GM12891 (cell line): Measurements from ENCODE around the gene TNFSF13B.

ENCODE experiments used
- DNase-seq: peaks from one replicate; pipeline ENCODE4 v3.0.0; 2011; ENCODE audit warnings: low spot score; ENCODE audit not compliant: insufficient read length
- FAIRE-seq: peaks from 2 replicates; lab custom pipeline; 2011; peaks lifted over from hg19 to GRCh38; lab: Jason Lieb, UNC
- PAX5 ChIP-seq: IDR thresholded peaks from 2 replicates; pipeline ENCODE4 v1.6.1; 2011; ENCODE audit warnings: low read length, moderate library complexity, mild to moderate bottlenecking; ENCODE audit not compliant: insufficient read depth, severe bottlenecking
- POLR2A ChIP-seq: IDR thresholded peaks from 2 replicates; pipeline ENCODE4 v1.6.1; 2011; ENCODE audit warnings: low read depth, low read length, control low read depth
- POLR2AphosphoS5 ChIP-seq: IDR thresholded peaks from 2 replicates; pipeline ENCODE4 v1.6.1; 2011; ENCODE audit warnings: low read depth, low read length, control low read depth
- POU2F2 ChIP-seq: IDR thresholded peaks from 2 replicates; pipeline ENCODE4 v1.6.1; 2011; ENCODE audit warnings: low read depth, mild to moderate bottlenecking, control low read depth, low read length, moderate library complexity
- SPI1 ChIP-seq: IDR thresholded peaks from 2 replicates; pipeline ENCODE4 v1.6.1; 2011; ENCODE audit warnings: low read depth, low read length, control low read depth
- TAF1 ChIP-seq: IDR thresholded peaks from 2 replicates; pipeline ENCODE4 v1.6.1; 2011; ENCODE audit warnings: low read depth, low read length, control low read depth

Gene TNFSF13B

GRCh38 chr13:108342369-108343289, 73.1 kb downstream of the TNFSF13B start:
- DNase-seq (no peak), FAIRE-seq (no peak)
- TF ChIP-seq POLR2AphosphoS5 = no peak
- peak; percentile 80 for TF ChIP-seq SPI1

- DNase-seq (no peak), FAIRE-seq (no peak)
- TF ChIP-seq POLR2A (no peak), TAF1 (no peak)
Measured at GRCh38 chr13:108345016-108345415, 75.5 kb downstream of the TNFSF13B start.

GRCh38 chr13:108346376-108346775, 76.9 kb downstream of the TNFSF13B start:
- no peak for DNase-seq
- FAIRE-seq = no peak
- TF ChIP-seq POU2F2 (no peak), TAF1 (no peak), SPI1 (no peak), POLR2AphosphoS5 (no peak)

- no peak for DNase-seq
- no peak for FAIRE-seq
- TF ChIP-seq SPI1 (no peak), POLR2AphosphoS5 (no peak), POU2F2 (no peak), PAX5 (no peak), POLR2A (no peak), TAF1 (no peak)
Measured at GRCh38 chr13:108349269-108349668, 79.8 kb downstream of the TNFSF13B start.

DNA sequence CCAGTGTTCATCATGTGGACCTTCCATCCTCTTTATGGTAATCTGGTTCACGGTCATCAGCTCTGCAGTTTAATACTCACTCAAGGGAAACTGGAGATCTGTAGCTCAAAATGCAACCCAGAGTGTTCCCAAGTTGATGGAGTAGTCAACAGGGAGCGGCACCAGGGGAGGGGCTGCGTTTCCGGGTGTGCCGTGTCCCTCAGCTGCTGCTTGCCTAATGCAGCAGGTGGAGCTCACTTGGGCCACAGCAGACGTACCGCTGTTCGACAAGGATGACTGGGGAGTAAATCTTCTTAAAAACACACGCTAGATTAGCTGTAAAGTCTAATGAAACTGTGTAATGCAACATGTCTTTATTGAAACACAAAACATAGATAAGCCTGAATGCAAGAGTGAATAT, 81.1 kb downstream of the TNFSF13B start:
- FAIRE-seq = no peak
- TF ChIP-seq POLR2AphosphoS5 (no peak), SPI1 (no peak), TAF1 (no peak), POU2F2 (no peak)
- no peak for DNase-seq

GRCh38 chr13:108352599-108352998, 83.1 kb downstream of the TNFSF13B start:
- FAIRE-seq = no peak
- no peak for DNase-seq
- no peak for TF ChIP-seq SPI1
- no peak for TF ChIP-seq PAX5
- TF ChIP-seq TAF1 = no peak
- no peak for TF ChIP-seq POLR2A
- no peak for TF ChIP-seq POLR2AphosphoS5

DNA sequence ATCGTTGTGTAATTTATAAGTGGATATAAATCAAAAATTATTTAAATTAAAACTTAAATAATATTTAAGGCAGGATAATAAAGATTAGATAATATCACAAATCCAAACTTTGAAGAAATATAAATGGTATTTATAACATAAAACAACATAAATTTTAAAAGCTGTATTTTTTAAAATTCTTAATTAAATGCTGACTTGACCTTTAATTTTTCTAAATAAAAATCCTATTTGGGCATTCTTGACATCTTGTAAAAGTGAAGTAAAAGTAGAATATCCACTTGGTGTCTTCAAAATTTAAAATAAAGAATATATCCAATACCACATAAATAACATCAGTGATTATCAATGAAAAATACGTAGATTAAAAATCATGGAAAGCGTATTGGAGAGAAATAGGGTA, 87.7 kb downstream of the TNFSF13B start:
- FAIRE-seq (no peak), DNase-seq (no peak)
- TF ChIP-seq PAX5 (no peak), POU2F2 (no peak), SPI1 (no peak), POLR2A (no peak), POLR2AphosphoS5 (no peak), TAF1 (no peak)
